HG03060 (cell line): Measurements from ENCODE around the gene NDUFV3.
"Not testable (repeated sequence)": the region's sequence is repeated elsewhere in the genome, so short reads cannot be mapped to it uniquely, and the experiment has no call there.

ENCODE experiments used
- ATAC-seq: cut with Tn5 transposase; IDR thresholded peaks from one replicate; pipeline ENCODE4 v1.9.1; 2021; ENCODE audit warnings: low read depth, moderate number of reproducible peaks; ENCODE audit not compliant: unreplicated experiment

The NDUFV3 gene

DNA sequence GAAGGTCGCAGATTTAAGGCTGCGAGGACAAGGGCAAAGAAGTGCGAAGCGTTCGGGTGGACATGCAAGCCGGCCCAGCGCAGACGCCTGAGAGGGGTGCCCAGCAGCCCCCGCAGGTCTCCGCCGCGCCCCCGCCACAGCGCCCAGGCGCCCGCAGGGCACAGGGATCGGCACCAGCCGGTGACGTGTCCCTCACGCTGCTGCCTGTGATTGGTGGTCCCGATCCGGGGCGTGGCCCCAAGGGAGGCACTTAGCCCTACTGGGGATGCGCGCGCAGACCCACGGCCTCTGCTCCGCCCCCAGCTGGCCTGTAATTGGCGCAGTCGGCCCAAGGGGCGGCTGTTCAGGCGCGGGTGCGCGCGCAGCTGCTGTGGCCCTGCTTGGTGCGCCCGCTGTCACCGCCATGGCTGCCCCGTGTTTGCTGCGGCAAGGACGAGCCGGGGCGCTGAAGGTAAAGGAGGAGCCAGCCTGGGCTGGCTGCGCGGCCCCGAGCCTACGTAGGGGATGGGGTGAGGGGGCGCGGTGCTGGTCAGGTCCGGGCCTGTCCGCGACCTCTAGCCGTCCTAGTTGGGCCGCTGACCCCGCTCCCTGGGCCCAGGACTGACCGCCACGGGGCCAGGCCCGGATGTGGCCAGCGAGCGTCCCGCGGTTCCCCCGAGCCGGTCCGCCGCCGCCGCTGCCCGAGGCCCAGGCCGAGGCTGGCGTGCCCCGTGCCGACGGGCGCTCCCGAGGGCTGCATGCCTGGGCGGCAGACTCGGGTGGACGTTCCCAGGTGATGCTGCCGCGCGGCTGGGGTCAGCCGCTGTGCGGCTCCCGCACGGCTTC, at the start of gene NDUFV3:
NDUFV3 (plus strand) TSS at position 379 of the 825 bp plus-strand sequence; CDS start at position 404, 25 bp downstream.
- peak; percentile 82 for ATAC-seq

- ATAC-seq = no peak
Measured at GRCh38 chr21:42844411-42845113, 48.5 kb upstream of the NDUFV3 start.

GRCh38 chr21:42845296-42845965, 47.7 kb upstream of the NDUFV3 start:
- no peak for ATAC-seq

DNA sequence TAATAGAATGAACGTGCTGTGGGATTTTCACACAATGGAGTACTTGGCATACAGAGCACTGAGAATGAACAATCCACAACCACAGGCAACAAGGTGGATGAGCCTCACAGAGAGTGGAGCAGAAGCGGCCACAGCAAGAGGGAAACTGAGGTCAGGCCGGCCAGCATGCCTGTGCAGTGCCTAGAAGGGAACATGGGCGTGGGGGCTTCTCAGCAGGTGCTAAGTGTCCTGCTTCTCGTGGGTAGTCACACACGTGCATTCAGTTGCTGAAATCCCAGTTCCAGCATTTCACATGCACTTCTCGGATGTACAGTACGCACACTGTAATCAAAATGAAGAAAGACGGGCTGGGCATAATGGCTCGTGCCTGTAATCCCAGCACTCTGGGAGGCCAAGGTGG, 46.9 kb upstream of the NDUFV3 start:
- ATAC-seq = no peak

DNA sequence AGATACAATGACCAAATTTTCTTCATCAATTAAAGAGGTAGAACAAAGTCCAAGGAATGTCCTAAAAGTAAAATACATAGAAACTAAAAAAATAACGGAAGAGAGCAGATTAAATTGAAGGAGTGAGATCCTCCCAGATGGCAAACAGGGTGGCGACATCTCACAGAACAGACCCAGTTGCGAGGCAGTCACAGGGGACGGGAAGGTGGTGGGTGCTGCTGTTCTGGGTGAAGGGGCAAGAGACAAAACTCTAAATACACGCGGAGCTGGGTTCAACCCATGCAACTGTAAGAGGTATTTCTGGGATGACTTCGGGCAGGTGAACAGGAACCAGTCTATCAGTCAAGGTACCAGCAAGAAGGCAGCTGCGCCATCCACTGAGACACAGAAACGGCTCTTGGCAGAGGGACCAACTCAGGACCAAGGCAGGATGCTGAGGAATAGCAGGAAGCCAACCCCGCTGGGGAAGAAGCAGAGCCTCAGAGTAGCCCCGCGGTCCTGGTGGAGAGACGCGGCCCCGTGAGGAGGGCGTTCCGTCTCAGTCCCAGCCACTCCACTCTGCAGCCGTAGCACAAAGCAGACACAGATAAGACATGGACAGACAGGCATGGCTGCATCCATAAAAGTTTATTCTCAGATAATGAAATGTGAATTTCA, 45.9 kb upstream of the NDUFV3 start:
- ATAC-seq = no peak

DNA sequence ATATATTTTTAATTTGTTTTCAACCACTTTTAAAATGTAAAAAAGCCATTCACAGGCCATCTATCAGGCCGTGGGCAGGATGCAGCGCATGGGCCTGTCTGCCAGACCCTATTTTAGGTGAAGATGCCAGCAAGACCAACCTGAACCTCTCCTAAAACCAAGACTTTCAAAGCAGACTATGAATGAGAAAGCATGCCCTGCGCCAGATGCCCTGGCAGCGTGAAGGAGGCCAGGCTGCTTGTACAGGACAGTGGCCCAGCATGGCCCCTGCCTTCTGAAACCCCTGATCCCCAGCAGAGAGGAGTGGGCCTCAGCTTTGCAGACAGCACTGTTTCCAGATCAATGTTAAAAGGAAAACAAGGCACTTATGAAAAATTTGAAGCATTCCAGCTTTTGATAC, 45.4 kb upstream of the NDUFV3 start:
- ATAC-seq = no peak

DNA sequence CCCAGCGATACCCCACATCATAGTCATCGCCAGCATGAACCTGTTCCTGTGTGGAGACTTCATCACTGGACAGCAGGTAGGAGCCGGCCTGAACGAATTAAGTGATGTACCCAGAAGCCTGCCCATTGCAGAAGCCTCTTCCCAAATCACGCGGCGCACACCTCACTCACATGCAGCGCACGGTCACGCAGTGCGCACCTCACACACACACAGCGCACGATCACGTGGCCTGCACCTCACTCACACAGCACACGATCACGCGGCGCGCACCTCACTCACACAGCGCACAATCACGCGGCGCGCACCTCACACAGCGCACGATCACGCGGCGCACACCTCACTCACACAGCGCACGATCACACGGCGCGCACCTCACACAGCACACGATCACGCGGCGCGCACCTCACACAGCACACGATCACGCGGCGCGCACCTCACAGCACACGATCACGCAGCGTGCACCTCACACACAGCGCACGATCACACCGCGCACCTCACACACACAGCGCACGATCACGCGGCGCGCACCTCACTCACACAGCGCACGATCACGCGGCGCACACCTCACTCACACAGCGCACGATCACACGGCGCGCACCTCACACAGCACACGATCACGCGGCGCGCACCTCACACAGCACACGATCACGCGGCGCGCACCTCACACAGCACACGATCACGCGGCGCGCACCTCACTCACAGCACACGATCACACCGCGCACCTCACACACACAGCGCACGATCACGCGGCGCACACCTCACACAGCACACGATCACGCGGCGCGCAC, 44.8 kb upstream of the NDUFV3 start:
- ATAC-seq = not testable (repeated sequence)

DNA sequence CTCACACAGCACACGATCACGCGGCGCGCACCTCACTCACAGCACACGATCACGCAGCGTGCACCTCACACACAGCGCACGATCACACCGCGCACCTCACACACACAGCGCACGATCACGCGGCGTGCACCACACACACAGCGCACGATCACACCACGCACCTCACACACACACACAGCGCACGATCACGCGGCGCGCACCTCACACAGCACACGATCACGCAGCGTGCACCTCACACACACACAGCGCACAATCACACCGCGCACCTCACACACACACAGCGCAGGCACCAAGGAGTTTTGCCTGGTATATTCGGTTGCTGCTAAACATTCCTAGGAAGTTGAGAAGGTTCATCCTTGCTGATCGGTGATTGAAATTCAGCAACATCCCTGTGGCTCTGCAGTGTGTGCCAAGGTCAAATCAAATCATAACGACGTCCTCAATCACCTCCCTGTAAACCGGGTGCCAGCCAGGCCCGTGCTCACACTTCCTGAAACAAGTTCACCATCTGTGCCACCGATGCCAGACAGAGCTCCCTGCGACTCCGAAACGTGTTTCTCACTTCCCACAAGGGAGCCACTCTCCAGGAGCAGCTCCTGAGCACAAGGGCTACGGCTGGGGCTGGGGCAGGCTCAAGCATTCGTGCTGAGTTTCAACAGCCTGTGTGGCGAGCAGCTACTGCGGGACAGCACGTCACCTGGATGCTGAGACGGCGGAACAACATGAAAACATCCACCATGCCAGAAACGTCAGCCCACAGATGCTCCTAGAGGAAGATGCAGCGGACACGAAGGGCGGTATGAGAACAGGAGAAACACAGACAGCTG, 44.0 kb upstream of the NDUFV3 start:
- ATAC-seq = no peak

GRCh38 chr21:42849759-42850412, 43.2 kb upstream of the NDUFV3 start:
- ATAC-seq = no peak

DNA sequence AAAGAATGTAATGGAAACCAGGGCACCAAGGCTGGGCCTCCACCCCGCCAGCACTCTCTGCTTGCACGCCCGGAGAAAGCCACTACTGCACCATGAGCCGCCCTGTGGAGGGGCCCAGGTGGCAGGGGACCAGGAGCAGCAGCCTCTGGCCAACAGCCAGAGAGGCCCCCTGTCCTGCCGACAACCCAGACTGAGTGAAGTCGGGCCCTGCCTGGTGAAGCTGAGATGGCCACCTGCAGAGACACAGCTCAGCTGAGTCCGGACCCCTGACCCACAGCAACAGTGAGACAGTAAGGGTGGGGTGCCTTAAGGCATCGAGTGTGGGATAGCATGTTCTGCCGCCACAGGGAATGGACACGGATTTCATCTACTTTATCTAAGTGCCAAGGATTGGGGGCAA, 42.6 kb upstream of the NDUFV3 start:
- no peak for ATAC-seq

- no peak for ATAC-seq
Measured at GRCh38 chr21:42850866-42851391, 42.2 kb upstream of the NDUFV3 start.

DNA sequence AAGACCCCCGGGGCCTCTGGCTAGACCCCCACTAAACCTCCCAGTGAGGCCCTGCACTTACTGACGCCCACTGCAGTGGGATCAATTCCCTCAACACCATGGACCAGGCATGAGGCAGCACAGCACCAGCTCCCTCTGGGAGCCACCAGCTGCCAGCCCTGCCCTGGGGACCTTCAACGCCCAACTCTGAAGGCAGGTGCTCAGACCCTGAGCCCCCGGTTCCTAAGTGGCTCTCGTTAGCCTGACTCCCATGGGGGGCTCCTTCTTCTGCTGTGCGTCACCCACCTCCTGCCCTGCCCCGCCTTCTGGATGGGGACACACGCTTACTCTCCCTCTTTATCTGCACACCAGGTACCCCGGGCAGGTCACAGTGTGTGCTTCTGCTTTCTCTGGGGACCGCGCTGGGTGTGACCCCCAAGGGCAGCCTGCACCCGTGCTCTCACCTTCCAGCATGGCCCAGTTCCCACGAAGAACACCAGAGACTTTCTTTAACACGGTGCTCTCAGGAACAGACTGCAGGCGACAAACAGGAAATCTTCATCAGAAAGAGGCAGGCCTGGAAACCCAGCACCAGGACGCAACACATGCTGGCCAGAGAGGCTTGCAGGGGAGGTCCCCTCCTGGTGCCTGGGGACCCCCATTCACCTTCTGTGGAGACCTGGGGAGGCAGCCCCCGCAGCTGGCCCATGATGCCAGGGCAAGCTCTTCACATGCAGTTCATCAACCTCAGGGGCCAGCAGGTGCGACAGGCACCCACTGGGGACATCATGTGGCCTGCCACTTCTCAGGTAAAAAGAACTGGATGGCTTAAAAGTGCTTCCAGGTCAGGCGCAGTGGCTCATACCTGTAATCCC, 41.1 kb upstream of the NDUFV3 start:
- ATAC-seq = no peak

DNA sequence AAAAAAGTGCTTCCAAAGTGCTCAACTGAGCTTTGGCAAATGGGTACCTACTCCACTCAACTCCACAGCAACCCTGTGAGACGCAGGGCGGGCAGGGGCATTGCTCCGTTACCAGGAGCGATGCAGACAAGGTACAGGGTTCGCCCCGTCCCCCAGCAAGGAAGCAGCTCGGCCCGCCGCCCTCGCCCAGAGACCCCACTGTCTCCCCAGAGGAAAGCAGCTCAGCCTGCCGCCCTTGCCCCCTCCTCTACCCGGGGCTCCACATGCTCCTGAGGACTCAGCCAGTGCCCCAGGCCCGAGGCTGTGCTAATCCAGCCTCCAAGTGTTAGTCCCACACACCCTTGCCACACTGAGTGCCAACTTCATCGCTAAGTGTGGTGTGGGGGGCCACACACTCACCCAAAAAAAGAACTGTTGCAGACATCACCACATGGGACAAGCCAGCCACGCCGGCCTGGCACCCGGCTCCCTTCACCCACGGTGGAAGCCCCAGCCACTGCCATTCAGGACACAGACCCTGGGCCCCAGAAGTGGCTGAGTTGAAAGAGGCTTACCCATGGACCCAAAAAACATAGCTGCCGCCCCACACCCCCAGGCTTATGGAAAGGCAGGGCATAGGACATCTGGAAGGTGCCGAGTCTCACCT, 40.1 kb upstream of the NDUFV3 start:
- no peak for ATAC-seq

- no peak for ATAC-seq
Measured at GRCh38 chr21:42853621-42854020, 39.5 kb upstream of the NDUFV3 start.

GRCh38 chr21:42854246-42855010, 38.7 kb upstream of the NDUFV3 start:
- no peak for ATAC-seq

DNA sequence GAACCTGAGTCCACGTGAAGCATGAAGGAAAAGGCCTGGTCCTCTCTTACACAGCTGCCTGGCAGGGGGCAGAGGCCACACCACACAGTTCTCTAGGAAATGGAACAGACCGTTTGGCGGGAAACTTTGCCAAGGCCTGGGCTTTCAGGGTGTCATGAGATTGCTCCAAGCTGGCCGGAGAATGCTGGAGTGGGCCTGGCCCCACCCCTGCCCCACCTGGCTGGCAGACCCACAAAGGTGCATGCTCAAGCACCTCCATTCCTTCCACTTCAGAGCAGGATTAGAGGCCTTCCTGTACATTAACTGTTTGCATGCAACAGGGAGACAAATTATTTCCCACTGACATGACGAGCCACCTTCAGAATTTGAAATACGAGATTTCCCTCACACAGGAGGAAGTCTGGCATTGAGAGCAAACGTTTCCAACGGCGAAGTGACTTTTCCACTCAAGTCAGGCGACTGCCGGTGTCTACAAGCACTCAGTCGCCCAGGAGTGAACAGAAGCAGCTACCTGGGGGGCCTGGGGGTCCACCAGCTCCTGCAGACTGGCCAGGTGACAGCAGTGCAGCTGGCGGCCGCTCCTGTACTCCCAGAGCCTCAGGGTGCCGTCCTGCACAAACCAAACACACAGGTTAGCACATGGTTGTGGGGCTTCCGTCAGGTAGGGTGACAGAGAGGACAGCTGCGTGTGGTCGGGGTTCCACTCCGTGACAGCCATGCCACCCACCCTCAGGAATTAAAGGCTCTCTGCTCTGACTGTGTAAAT, 37.8 kb upstream of the NDUFV3 start:
- ATAC-seq = no peak
